ENCODE results near the gene GRAMD4. TPM values are rescaled to one million over a fixed set of nuclear protein-coding genes. Genes with fewer than 3 reads are reported as not detected.

GRAMD4 gene
- total RNA-seq, 1 experiment from 2014 or later: 38.2 TPM

GRCh38 chr22:46672731-46673130 is 52.5 kb downstream of the GRAMD4 start:
- H2AFZ ChIP-seq: no peak overlapping the region
- H3K36me3 ChIP-seq (ENCODE audit: low read depth): peaks cover 5% of the 10 kb centered on the region; the same call in 1 of the 2 replicates
- no peaks in the 10 kb centered on the region for H3K4me1 ChIP-seq (replicated peaks; ENCODE audit: insufficient read depth)
- no TSS peak for BruUV-seq (replicated peaks)
- H3K4me2 ChIP-seq: no peak overlapping the region
- H3K27ac ChIP-seq: no peak overlapping the region
- H3K9me3 ChIP-seq (ENCODE audit: insufficient read depth, low read depth): no peaks in the 10 kb centered on the region
- no peaks in the 10 kb centered on the region for H3K79me2 ChIP-seq (ENCODE audit: low read depth)
- TF ChIP-seq EZH2 (IDR thresholded peaks at IDR 0.05; ENCODE audit: low read depth) (no peak), CTCF (conservative IDR thresholded peaks at IDR 0.05) (no peak)
- H4K20me1 ChIP-seq (ENCODE audit: insufficient read depth): peaks cover 3% of the 10 kb centered on the region; the same call in 1 of the 2 replicates
- no peaks in the 10 kb centered on the region for H3F3A ChIP-seq (ENCODE audit: insufficient read depth, low read depth)
- intact Hi-C loops (cut with micrococcal nuclease; ENCODE audit: unreplicated experiment): no loop called here
- H3K4me3 ChIP-seq: no peak overlapping the region
- no peaks in the 10 kb centered on the region for H3K9me2 ChIP-seq (ENCODE audit: insufficient read depth)
- POLR2A ChIA-PET (ENCODE audit: unreplicated experiment): no interaction called here
- H3K27me3 ChIP-seq (ENCODE audit: insufficient read depth, low read depth): no peaks in the 10 kb centered on the region
- DNase-seq: no peak
- CTCF ChIA-PET: no interaction called here

GRCh38 chr22:46673205-46673604 is 53.0 kb downstream of the GRAMD4 start:
- Histone ChIP-seq H4K20me1 (ENCODE audit: insufficient read depth) (peaks cover 3% of the 10 kb centered on the region; the same call in 1 of the 2 replicates), H3K27me3 (ENCODE audit: insufficient read depth, low read depth) (no peaks in the 10 kb centered on the region), H3F3A (ENCODE audit: insufficient read depth, low read depth) (no peaks in the 10 kb centered on the region), H3K4me2 (no peak overlapping the region), H3K79me2 (ENCODE audit: low read depth) (no peaks in the 10 kb centered on the region), H2AFZ (no peak overlapping the region), H3K27ac (no peak overlapping the region), H3K4me1 (replicated peaks; ENCODE audit: insufficient read depth) (no peaks in the 10 kb centered on the region), H3K9me3 (ENCODE audit: insufficient read depth, low read depth) (no peaks in the 10 kb centered on the region), H3K36me3 (ENCODE audit: low read depth) (peaks cover 3% of the 10 kb centered on the region; the same call in 1 of the 2 replicates), H3K4me3 (no peak overlapping the region), H3K9me2 (ENCODE audit: insufficient read depth) (no peaks in the 10 kb centered on the region)
- POLR2A ChIA-PET (ENCODE audit: unreplicated experiment): no interaction called here
- no peak for DNase-seq
- intact Hi-C loops (cut with micrococcal nuclease; ENCODE audit: unreplicated experiment): no loop called here
- CTCF ChIA-PET: no interaction called here
- no TSS peak for BruUV-seq (replicated peaks)
- TF ChIP-seq EZH2 (IDR thresholded peaks at IDR 0.05; ENCODE audit: low read depth): no peak
- no peak for TF ChIP-seq CTCF (conservative IDR thresholded peaks at IDR 0.05)

- H2AFZ ChIP-seq: no peak overlapping the region
- H3K79me2 ChIP-seq (ENCODE audit: low read depth): no peaks in the 10 kb centered on the region
- H3K27me3 ChIP-seq (ENCODE audit: insufficient read depth, low read depth): no peaks in the 10 kb centered on the region
- H3K9me3 ChIP-seq (ENCODE audit: insufficient read depth, low read depth): no peaks in the 10 kb centered on the region
- no peak overlapping the region for H3K27ac ChIP-seq
- no peaks in the 10 kb centered on the region for H3F3A ChIP-seq (ENCODE audit: insufficient read depth, low read depth)
- intact Hi-C loops (cut with micrococcal nuclease; ENCODE audit: unreplicated experiment): no loop called here
- no peak for DNase-seq
- H3K4me1 ChIP-seq (replicated peaks; ENCODE audit: insufficient read depth): no peaks in the 10 kb centered on the region
- ChIA-PET CTCF (no interaction called here), POLR2A (ENCODE audit: unreplicated experiment) (no interaction called here)
- BruUV-seq (replicated peaks): no TSS peak
- H3K36me3 ChIP-seq (ENCODE audit: low read depth): 0 out of 2 replicates have a peak, but pooled peaks cover 3% of the 10 kb centered on the region
- TF ChIP-seq CTCF (conservative IDR thresholded peaks at IDR 0.05) (no peak), EZH2 (IDR thresholded peaks at IDR 0.05; ENCODE audit: low read depth) (no peak)
- peaks cover 3% of the 10 kb centered on the region; the same call in 1 of the 2 replicates for H4K20me1 ChIP-seq (ENCODE audit: insufficient read depth)
- H3K4me2 ChIP-seq: no peak overlapping the region
- H3K4me3 ChIP-seq: no peak overlapping the region
- no peaks in the 10 kb centered on the region for H3K9me2 ChIP-seq (ENCODE audit: insufficient read depth)
These were observed 53.6 kb downstream of the GRAMD4 start for GRCh38 chr22:46673662-46674236.
